T-helper 1 cell treated with Interleukin-12 subunit alpha and Interleukin-12 subunit beta and Interleukin-4 antibody, amounts not matched to agents 30 ng/mL and 1 ng/mL, for 36 hours (primary cell): ENCODE results near the gene ELFN1. TPM values are rescaled to one million over a fixed set of nuclear protein-coding genes. Genes with fewer than 3 reads are reported as not detected.

Experiments used
- intact Hi-C: fragments of 100-400 bp; cut with micrococcal nuclease; formaldehyde crosslinking; loops from one replicate; pipeline ENCODE4 v1.15.1; 2024
- total RNA-seq: library from RNA; stranded (reverse); gene quantifications from 2 replicates; pipeline ENCODE4 v1.2.3, GENCODE V29; 2022

ELFN1 gene
- total RNA-seq, 1 donor from 2014 or later = 0.17 TPM

DNA sequence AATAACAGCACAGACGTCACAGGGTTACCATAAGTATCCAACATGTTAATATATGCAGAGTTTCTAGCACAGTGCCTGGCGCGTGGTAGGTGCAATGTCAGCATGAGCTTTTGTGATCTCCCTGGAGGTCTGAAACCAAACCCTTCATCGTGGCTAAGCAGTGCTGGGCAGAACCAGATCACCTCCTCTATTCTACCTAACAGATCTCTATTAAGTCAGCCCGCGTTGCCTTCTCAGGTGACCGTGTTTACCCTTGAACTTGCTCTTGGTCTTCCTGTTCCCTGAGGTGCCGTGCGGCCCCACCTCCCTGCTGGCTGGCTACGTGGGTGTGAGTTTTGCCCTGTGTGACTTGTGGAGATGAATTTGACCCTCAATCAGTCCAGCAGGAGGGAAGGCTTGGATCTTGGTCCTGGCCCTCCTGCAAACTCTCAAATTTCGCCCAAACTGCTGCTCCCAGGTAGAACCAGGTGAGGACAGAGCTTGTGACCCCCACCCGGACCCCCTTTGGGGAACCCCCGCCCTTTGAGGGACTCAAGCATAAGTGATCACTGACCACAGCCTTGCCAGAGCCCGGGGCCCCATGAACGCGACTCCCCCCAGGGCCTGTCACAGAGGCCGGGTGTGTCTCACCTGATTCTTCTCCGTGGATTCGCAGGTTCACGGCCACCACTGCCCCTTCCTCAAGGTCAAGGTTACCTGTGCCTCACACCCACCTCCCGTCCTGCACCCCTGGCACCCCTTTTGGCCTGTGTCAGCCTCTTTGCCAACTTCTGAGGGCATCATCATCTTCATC is 54.2 kb downstream of the ELFN1 start:
- intact Hi-C loops = no loop called here

DNA sequence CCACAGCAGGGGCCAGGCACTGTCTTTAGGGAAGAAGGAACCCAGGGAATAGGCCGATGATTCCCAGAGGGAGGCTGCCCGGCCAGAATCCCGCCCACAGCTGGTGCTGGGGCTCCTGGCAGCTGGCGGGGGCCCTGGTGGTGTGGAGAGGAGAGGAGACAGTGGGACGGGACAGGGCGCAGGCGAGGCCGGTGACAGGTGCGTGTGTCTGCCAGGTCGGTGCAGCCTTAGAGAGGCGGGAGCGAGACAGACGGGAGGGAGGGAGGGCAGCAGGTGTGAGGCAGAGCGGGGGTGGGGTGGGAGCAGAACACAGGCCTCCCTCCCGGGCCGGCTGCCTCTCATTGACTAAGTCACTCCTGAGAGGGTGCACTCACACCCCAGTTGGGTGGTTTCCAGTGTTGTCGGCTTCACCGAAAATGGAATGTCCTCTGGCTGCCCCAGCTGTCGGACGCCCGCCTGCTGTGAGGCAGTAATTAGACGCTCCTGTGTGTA is 55.2 kb downstream of the ELFN1 start:
- intact Hi-C loops = no loop called here

DNA sequence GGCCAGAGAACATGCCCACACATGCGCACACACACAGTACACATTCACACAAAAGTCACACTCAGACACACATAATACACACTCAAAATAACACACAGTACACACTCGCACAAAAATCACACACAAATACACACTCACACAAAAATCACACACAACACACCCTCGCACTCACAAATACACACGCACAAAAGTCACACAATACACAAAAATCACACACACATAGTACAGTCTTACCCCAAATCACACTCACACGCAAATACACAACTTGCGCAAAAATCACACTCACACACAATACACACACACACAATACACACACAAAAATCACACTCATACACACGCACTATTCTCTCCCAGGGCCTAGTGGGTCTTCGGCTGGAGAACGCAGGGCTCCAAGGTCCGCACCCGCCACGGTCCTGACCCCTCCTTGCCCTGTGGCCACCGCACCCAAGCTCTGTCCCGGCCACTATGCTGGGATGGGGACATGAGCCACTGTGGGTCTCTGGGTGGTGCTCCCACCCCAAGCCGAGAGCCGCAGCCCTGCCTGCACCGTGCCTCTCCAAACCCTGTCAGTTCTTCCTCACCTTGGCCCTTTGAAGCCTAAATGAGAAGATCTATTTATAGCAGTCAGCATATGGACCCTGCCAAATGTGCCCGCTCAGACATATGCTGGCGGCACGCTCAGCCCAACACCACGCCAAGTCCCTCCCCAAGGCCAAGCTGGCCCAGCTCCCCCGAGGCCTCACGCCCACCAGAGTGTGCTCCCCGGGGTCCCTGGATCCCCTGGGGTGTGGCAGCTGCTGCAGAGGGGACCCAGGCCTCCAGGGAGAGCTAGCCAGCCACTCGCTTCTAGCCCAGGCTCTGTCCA is 55.9 kb downstream of the ELFN1 start:
- intact Hi-C loops = no loop called here

DNA sequence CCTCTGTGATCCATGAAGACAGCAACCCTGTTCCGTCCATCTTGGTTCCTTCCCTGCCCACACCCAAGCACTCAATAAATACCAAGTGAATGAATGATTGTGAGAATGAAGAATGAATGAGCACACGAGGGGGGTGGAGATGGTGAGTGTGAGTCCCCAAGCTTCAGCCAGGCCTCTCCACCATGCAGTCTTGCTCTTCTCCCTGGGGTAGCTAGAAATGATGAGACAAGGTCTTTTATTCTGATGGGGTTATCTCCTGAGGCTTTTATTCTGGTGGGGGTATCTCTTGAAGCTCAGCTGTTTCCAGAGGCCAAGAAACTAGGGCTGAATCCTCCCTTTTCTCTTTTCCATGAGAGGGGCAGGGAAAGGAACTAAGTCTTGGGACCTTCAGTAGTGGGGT is 57.0 kb downstream of the ELFN1 start:
- intact Hi-C loops = no loop called here

DNA sequence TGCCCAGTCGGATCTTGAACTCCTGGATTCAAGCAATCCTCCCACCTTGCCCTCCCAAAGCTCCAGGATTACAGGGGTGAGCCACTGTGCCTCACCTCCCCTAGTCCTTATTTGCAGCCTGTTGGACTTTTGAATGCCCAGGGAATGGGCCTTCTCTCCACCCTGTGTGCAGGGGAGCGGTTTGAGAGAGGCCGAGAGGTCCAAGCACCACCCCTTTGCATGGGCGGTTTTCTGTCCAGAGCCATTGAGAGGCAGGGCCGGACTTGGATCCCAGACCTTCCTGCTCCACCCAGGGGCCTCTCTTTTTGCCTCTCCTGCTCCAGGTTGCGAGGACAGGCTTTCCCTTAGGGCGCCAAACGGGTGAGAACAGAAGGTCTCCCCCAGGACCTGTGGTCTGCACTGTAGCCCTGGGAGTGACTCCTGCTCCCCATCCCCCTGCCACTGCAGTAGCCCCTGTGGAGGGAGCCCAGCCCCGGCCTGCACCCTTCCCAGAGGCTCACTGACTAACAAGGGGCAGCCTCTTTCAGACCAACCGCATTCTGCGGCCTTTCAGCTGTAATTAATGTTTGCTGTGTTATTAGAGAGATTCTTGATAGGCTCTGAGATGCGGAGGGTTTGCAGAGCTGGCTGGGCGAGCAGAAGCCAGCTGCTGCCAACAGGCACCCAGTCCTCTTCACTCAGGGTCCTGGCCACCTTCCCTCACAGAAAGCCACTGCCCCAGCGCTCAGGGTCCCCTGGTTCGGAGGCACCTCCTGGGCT is 57.9 kb downstream of the ELFN1 start:
- intact Hi-C loops = no loop called here

DNA sequence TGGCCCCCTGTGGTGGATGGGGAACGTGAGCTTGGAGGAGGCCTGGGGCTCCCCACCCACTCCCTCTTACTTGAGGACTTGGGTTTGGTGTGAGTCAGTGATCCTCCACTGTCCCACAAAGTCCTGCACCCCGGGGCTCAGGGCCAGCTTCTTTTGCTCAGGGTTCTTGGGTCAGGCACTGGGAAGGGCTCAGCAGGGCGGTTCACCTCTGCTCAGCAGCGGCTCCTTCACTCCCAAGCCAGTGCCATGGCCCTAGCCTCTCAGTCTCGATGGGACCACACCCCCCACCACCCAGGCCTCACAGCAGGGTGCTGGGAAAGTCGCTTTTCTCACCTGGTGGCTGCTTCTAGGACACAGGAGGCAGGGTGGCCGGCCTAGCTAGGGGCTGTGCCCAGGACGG is 59.1 kb downstream of the ELFN1 start:
- intact Hi-C loops = no loop called here

DNA sequence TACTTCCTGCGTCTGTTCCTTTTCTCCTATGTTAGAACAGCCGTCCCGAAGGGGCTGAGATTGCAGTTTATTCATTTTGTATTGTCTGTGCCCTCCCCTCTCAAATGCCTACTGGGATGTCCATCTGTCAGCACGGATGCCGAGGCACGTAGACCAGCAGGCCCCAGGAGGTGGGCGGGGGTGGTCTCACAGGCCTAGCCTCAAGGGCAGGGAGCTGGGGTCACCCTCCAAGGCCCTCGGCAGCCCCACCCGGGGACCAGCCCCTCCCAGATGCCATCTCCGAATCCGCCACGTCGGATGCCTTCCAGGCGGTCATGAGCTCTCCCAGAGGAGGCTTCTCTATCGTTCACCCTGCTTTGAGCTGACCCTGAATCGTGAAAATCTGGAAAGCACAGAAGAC is 59.7 kb downstream of the ELFN1 start:
- intact Hi-C loops = no loop called here

DNA sequence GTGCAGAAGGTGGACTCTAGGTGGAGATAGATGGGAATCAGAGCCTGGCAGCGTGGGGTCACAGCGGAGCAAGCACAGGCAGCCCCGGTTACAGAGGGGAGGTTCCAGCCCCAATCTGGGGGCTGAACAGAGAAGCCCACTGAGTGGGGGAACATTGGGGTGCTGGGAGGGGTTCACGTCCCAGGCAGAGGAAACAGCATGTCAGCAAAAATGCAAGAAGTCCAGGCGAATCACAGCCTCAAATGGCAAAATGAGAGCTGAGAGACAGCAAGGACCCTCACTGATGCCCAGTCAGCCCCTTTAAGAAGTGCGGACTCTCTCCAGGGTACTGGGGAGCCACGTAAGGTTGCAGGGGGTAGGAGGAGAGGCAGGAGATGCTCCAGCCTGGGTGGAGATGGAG is 62.0 kb downstream of the ELFN1 start:
- intact Hi-C loops = no loop called here

DNA sequence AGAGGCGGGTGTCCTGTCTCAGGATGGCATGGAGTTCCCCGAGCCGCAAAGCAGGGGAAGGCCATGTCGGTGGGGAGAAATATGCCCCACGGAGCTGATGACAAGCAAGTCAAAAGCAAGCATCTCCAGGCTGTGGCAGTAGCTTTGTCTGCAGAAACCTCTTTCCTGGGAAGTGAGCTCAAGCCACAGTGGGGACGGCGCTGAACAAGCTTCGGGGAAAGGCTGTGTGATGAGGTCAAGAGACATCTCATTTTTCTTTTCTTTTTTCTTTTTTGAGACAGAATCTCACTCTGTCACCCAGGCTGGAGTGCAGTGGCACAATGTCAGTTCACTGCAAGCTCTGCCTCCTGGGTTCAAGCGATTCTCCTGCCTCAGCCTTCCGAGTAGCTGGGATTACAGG is 62.6 kb downstream of the ELFN1 start:
- intact Hi-C loops = no loop called here

DNA sequence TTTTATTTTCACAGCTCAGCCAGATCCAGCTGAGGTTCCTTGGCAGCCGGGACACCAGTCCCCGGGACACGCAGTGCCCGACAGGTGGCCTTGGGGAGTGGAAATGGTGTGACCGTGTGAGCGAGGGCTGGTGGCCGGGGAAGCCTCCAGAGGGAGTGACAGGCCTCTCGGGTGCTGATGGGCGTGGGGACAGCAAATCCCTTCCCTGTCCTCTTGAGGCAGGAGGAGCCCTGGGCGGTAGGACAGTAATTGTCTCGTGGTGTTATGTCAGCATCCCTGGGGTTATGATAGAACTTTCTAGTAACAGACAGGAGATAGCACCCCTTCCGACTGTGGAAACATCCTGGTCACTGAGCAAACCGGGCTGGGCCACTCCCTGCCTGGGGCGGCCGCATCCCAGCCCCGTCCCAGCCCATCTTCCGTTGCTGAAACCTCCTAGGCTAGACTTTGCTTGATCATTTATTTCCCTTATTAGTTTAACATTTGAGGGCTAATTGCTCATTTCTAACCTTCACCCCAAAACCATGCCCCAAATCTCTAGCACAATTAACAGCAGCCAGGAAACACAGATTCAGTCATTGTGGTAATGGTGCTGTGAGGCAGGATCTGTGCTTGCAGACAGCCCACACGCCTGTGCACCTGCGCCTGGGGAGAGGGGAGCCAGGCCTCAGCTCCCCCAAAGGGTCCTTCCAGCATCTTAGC is 63.3 kb downstream of the ELFN1 start:
- intact Hi-C loops = no loop called here

DNA sequence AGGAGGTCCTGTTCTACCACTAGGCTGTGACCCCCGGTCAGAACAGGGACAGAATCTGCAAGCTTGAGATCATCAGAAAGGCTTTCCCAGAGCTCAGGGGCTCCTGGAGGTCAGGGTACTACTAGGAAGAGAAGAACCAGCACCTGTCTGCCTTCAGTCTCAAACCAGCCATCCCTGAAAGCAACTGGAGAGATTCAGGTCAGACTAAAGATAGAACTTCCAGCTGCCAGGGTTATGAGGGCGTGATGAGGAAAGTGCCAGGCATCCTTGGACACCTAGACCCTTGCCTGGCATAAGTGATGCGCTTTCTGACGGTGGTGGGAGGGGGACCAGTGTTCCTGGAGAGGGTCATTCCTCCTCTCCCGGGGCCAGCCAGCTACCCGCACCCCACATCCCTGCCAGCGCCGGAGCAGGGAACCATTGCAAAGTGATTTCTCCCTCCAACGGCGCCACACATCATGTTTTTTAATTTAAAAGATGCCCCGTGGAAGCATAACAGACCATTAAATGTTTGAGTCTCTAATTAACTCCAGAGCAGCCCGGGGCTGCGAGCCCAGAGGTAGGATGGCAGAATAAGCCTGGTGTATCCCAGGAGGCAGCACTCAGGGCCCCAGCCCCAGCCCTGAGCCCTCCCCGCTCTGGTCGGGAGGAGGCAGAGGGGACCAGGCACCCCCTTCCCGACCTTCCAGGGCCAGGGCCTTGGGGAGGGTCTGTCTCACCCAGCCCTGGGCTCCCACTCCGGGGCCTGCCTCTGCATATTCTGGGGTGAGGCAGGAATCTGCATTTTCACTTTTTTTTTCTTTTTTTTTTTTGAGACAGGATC is 64.0 kb downstream of the ELFN1 start:
- intact Hi-C loops = no loop called here

DNA sequence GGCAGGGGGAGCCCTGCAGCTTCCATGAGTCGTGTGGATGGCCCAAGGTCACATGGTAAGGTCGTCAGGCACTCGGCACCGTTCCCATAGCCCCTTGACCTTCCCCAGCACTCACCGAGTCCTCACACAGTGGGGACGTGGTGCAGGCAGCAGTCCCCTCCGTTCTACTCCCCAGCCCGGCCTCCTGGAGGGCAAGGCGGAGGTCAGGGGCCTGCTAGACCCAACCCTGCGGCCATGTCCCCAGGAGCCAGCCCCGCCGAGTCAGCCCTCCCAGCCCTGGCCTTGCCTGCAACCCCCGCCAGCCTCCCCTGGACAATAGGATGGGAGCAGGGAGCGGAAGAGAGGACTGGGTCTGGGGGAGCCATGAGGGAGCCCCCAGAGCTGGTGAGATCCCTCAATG is 65.2 kb downstream of the ELFN1 start:
- intact Hi-C loops = no loop called here

DNA sequence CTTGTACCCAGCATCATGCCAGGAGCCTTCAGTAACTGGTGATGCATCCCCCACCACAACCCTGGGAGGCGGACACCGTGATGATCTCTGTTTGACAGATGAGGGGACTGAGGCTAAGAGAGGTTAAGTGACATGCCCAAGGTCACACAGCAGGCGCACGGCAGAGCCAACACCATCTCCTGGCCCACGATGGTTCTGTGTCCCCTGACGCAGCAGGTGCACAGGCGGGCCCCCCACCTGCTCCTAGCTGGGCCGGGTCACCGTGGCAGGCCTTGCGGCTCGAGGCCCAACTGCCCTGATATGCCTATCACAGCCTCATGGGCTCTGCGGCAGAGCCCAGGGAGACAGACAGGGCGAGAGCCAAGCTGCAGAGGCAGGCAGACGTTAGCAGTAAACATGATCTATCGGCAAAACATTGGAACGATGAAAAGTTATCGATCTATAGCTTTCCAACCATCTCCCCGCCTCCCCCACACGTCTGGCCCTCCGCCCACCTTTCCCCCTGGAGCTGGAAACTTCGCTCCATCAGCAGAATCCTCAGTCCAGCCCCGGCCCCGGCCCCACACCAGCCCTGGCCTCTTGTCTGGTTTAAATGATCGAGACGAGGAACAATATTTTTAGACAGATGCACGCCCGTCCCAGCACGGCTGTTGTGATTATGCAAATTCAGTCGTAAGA is 65.9 kb downstream of the ELFN1 start:
- intact Hi-C loops = no loop called here

DNA sequence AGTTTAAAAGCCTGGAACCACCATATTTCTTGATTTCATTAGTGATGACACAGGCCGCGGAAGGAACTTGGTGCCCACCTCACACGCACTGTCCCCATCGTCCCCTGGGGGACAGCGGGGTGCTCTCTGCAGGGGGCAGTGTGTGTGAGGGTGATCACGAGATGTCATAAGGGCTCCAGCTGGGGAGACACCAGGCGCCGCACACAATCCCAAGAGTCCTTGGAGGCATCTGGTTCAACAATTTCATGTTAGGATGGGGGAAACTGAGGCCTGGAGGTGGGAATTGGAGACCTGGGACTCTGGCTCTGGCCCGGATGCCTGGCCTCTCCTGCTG is 66.4 kb downstream of the ELFN1 start:
- intact Hi-C loops = no loop called here

DNA sequence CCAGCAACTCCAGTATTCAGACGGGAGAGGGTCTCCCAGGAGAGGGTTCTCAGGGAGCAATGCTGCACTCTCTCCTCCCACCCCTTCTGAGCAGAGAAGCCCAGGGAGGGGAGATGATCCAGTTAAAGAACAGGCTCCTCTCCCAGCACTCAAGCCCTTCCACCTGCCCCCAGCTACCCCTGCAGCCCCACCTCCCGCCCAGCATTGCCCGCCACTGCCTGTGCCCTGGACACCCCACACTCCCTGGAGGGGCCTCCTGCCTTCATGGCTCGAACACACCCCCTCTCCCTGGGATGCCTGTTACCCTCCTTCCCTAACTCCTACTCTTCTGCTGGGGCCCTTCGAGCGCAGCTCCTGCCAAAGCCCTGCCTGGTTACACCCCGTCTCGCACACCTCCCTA is 66.8 kb downstream of the ELFN1 start:
- intact Hi-C loops = no loop called here

DNA sequence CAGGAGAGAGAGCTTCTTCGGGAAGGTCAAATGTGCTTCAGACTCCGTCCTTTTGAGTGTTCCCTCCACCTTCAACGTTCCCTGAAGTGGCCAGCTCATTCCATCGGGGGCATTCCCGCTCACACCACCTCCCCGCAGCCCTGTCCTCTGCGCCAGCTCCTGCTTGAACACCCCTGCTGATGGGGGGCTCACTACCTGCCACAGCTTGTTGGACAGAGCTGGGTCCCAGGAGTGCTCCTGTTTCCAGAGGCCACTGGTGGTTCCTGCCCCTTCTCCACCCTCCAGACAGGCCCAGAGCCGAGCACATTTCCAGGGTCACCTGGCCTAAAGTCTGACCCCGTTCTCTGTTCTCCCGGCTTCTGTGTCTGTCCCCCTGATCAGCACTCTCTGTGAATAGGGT is 67.4 kb downstream of the ELFN1 start:
- intact Hi-C loops = no loop called here

DNA sequence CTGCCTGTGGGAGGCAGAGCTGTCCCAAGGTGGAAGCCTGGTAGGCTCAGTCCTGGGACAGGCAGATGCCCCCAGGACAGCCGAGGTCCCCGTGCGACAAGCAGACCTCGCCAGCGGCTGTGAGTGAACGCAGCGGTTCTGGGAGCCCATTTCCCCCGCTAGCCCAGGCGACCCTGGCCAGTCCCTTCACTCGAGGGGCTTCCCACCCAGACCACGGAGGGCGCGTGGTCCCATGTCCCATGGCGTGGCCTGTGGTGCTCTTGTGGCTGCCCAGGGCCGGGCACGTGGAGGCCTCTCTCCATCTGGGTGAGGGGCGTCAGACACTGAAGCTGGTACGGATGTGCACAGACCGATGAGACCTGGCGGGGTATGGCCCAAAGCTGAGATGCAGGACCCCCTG is 67.9 kb downstream of the ELFN1 start:
- intact Hi-C loops = no loop called here

DNA sequence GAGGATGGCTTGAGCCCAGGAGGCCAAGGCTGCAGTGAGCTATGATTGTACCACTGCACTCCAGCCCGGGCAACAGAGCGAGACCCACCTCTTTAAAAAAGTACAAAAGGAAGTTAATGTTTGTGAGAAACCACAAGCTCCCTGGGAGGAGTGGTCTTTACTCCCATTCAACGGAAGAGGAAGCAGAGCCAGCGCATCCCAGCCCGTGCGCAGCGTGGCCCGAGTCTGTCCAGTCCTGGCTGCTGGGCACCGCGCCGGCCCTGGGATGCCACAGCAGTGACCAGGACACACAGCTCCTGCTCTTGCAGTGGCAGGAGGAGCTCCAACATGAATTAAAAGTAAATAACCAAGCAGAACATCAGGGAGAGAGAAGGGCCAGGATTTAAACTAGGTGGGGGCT is 68.4 kb downstream of the ELFN1 start:
- intact Hi-C loops = no loop called here

DNA sequence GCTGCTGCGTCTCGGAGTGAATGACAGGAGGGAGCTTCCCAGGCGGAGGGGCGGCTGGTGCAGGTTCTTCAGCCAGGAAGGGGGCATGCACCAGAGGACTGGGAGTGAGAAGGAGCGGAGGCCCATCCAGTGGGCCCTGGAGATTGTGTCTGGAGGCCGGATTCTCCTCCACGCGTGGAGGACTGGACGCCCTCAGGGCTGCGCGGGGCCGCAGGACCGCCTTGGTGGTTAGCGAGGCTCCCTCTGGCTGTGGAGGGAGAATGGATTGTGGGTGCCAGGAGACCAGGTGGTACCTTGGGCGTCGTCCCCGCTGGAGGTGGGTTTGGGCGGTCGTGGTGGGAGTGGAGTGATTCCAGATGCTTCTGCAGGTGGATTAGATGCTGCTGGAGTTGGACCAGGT is 68.9 kb downstream of the ELFN1 start:
- intact Hi-C loops = no loop called here

DNA sequence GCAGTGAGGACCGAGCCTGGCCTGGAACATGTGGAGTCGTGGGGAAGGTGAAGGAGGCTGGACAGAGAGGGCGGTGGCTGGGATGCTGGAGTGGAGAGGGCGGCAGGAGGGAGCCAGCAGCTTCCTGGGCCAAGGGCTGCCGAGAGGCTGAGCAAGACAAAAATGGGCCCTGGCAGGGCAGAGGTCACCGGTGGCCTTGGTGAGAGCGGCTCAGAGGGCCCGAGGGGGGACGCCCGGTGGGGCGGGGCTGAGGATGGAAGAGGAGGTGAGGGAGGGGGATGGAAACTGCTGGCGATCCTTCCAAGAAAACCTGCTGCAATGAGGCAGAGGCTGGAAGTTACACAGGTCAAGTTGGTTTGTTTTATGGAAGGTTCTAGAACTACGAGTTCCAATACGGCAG is 69.5 kb downstream of the ELFN1 start:
- intact Hi-C loops = no loop called here
